Hematopoietic multipotent progenitor cell treated with erythropoietin and hydrocortisone succinate and interleukin-3 and kit ligand, for 6 days (in vitro differentiated cells): ENCODE data around the gene C2CD4A.
"Not testable (repeated sequence)": the region's sequence is repeated elsewhere in the genome, so short reads cannot be mapped to it uniquely, and the experiment has no call there.

Experiments
- DNase-seq: peaks from one replicate; pipeline ENCODE4 v3.0.0-alpha.2; 2015

C2CD4A gene, protein sequence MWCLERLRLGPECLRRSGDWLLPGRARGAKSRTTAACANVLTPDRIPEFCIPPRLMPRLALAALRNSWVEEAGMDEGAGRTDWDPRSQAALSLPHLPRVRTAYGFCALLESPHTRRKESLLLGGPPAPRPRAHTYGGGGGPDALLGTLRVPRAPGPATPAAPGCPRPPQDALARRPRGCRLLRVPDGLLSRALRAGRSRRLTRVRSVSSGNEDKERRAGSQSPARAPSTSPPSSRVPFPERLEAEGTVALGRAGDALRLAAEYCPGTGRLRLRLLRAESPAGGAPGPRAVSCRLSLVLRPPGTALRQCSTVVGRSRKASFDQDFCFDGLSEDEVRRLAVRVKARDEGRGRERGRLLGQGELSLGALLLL

DNA sequence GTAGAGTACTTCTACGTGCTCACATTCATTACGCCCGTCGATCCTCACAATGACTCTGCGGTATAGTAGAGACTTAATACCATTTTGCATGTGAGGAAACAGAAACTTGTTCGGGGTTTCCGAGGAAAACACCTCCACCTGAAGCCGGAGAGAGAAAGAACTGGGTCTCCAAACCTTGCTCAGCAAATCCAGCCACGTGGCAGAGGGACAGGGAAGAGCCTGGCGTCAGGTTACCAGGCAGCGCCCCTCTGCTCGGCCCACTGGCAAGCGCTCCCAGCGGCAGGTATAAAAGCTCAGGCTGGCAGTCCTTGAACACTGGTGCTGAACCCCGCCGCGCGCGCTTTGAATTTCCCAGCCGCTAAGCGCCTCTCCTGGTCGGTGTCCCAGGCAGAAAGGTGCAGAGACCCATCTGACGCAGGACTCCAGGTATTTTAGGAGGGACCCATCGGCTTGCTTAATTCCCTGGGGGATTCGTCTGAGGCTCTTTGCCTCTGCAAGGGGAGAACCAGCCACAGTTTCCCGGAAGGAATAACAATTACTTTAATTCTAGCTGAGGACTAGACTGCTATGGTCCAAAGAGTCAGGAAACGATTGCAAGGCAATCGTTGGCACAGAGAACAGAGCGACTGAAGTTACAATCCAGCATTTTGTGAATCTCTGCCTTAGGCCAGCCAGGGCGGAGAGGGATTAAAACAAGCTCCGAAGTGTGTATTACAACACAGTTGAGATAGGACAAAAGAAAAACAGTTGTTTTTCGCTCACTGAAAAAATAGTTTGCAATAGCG is at the start of gene C2CD4A:
TSS of gene C2CD4A (plus strand) at position 315 of the 785 bp plus-strand sequence. CDS start 637 bp downstream, outside the sequence.
- DNase-seq: peak; percentile 73

DNA sequence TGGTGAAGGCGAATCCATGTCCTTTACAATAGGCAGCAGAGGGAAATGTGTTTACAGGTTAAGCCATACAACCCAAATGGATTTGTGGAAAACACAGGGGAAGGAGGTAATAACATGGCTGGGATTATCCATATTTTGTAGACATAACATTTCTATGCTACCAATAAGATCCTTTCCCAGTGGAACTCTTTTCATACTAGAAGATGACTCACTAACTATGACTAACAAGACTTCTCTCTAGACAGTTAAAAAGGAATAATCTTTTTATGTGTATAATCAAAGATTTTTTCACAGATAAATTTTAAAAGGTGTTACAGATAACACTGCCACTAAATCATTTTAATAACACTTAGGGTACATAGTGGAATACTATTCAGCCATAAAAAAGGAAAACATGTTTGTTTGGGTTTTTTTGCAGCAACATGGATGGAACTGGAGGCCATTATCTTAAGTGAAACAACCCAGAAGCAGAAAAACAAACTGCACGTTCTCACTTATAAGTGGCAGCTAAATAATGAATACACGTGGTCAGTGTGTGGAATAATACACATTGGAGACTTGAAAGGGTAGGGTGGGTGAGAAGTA is 46.1 kb upstream of the C2CD4A start:
- no peak for DNase-seq

DNA sequence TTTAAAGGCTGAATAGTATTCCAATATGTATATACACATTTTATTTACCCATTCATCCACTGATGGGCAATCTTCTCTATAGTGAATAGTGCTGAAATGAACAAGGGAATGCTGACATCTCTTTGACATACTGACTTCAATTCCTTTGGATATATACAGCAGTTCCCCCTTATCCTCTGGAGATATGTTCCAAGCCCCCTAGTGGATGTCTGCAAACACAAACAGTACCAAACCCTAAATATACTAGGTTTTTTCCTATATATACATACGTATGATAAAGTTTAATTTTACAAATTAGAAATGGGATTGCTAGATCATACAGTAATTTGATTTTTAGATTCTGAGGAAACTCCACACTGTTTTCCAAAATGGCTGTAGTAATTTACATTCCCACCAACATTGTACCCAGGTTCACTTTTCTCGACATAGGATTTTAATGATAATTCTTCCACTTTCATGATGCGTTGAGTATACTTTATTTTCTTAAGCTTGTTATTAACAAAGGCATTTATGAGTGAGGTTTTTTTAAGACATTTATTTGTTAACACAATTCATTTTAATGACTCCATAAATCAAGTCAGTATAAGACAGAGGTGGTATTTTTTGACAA is 44.7 kb upstream of the C2CD4A start:
- peak; percentile 49 for DNase-seq

DNA sequence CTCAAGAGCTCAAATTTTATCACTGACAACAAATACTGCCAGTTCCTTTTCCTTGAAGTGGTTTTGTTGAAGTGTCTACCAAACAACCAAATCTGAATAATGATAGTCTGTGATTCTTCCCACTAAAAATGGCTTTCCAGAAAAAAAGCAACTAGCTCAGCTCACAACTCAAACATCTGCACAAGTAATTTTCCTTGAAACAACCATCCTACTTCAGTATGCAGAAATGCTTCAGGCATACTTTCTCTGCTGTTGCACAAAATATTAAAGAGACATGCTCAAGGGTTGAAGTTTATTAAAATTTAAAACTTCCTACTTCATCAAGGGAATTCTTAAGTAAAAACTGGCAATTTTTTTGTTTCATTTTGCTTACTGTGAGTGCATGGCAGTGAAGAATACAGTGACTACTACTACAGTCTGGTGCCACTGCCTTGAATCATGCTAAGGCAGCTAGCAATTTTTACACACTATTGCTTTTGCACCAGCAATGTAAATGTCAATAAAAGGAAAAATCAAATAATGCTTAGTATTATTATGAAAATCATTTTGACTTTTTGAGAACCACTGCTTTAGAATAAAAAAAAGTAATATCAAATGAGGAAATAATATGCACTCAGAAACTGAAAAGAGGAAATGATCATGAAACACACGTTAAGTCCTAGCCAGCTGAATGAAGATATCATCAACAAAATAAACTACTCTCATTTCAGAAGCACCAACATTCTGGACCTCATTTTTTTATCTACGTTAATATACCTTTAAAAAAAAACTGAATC is 40.1 kb upstream of the C2CD4A start:
- DNase-seq: peak; percentile 31

DNA sequence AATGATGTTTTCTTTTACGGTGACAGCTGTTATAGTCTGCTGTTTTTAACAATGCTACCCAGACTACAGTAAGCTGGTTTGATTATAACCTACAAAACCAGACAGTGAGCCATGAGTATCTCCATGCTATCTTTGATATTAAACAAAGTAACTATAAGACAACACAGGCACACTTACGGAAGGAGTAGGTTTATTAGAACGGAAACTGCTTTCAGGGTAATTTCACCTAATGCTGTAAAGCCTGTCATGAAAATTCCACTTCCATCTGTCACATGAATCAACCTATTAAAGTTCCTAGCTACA is 39.6 kb upstream of the C2CD4A start:
- no peak for DNase-seq

DNA sequence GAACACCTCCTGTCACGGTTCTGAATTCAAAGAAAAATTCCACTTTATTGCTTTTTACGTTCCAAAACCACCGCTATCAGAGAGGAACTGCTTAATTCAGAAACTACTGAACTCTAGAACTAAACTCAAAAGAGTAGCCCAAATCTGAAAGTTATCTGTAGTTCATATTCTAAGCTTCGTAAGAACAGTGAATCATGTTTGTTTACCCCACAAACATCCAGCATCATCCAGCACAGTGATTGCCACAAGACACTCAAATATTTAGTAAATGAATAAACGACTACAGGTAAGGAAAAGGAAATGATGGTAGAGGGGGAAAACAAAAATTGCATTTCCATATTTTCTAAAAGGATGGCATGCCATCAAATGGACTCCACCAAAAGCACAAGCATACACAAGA is 38.9 kb upstream of the C2CD4A start:
- no peak for DNase-seq

DNA sequence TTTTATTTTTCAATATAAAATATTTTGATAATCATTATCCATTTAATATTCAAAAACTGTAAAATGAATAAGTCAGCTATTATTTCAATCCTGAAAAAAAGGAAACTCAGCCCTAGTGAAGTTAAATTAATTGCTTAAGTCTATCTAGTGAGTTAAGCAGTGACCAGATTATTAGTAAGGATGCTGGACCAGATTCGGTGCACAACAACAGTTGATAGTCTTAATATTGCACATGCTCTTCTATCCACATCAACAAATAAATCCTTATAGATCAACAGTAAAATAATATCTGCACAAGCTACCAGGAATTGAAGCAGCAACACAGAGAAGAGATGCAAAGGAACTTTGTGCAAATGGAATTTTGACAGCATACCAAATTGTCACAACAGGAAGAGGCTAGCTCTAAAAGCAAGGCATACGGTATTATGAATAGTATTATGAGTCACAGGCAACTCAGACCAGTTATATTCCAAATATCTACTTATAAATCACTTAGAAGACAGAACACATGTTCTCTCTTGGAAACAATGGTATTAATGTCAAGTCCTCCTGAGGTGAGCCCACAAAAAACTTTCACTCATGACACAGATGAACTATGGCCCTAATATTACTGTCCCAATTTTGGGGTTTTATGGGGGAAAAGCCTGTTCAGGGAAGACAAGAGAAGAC is 31.4 kb upstream of the C2CD4A start:
- DNase-seq: no peak

DNA sequence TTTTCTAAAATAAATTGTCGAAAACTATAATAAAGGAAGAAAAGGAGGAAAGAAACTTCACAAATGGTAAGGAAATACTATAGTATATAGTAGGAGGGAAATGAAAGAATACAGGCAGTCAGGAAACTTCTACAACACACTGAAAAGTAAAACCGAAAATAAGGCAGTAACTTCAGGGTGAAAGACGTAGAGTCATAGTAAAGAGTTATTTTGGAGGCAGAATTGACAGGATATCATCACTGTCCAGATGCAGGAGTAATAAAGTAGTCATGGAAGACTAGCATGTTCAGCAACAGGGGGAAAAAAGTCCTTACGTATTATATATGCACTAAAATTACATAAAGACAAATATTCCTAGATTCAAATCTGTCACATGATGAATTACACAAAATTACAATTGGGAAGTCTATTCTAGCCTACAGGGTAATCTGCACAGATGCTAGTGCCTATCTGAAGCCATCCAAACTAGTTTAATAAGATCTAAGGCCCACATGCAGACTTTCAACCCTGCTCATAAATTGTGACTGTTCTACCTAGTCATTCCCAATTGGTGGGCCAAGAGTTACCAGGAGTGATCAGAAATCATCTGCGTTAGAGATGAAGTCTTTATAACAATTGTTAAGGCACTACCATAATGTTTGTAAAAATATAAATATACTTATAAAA is 20.6 kb upstream of the C2CD4A start:
- DNase-seq: peak; percentile 12

DNA sequence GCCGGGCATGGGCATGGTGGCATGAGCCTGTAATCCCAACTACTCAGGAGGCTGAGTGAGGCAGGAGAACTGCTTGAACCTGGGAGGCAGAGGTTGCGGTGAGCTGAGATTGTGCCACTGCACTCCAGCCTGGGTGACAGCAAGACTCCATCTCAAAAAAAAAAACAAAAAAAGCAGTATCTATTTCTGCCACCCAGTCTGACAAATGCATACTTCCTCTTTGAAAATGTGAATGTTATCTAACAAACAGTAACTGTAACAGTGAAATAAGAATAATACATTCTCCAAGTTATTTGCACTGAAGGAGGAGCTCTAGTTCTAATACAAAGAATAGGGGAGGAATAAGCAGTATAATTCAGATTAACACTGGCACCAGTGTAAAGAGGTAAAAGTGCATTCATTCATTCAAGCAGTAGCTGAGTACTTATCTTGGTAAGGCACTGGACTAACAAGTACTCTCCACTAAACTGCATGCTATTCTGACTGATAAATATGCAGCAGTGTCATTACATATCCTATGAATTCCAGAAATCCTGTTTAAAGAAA is 19.4 kb upstream of the C2CD4A start:
- peak; percentile 64 for DNase-seq

DNA sequence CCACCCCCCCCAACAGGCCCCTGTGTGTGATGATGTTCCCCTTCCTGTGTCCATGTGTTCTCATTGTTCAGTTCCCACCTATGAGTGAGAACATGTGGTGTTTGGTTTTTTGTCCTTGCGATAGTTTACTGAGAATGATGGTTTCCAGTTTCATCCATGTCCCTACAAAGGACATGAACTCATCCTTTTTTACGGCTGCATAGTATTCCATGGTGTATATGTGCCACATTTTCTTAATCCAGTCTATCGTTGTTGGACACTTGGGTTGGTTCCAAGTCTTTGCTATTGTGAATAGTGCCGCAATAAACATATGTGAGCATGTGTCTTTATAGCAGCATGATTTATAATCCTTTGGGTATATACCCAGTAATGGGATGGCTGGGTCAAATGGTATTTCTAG is 18.5 kb upstream of the C2CD4A start:
- DNase-seq: not testable (repeated sequence)

DNA sequence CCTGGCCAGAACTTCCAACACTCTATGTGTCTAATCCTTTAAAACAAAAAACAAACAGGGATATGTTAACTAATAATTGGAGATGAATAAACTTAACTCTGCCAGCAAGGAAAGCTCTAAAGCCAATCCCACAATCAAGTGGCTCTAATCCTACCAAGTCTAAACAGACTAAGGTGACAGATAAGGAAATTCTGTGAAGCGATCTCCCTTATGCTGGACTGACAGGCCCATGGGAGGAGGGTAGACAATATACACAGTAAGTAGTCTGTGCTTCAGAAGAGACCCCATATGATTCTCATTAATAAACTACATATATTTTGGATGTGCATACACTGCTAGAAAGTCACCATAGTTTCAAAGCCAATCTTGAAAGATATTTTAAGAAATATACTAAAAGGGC is 16.7 kb upstream of the C2CD4A start:
- peak; percentile 59 for DNase-seq

DNA sequence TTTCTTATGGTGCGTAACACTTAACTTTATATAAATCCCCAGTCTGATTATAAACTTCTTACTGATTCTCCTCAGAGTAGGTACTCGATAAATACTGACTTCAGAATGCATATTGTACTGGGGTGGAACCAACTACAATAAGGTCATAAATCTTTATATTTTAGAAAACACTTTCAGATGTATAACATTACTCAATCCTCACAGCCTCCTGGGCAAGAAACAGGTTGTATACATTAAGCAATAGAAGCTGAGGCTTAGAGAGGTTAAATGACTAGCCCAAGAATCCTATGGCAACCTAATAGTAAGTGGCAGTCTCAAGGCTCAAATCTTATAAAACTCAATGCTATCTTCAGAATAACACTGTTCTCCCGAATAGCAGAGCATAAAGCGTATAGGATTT is 15.6 kb upstream of the C2CD4A start:
- no peak for DNase-seq

DNA sequence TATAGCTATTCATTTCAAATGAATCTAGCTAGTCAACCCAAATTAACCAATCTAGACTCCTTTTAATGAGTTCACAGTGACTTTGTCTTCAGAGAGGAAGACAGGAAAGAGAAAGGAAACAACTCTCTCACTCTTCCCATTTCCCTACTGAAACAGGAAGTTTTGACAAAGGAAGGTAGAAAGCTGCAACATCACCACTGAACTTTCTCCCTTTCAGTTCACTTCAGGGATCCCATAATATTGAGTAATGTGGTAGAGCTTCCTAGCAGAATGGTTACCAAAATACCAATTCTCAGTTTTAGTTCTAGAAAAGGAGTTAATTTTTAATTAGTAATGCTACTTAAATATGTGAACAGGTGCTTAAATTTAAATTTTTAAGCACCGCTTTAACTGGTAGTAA is 14.1 kb upstream of the C2CD4A start:
- no peak for DNase-seq

DNA sequence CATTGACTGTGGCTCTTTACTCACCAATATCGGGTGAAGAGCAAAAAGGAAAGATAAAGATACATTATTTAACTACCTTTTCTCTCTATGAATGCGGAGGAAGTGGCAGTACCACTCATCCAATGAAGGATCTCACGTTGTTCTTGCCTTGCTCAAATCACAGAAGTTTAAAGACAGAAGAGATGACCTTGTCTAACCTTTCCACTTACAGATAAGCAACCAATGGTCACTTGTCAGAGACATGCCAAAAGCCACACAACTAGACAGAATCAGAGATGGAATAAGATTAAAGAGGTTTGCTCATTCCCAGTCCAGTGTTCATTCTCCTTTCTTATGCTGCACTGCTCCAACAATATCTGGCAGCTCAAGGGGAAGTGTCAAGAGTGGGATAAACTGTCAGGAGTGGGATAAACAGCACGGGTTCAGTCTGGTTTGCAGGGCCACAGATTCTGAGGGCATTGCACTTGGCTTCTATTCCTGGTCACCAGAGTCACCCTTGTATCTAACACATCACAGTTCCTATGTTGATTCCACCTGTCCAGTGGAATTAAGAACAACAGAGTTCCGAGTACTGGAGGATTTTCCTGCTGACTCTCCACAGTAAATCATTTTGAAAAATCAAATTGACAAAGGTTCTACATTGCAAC is 13.2 kb upstream of the C2CD4A start:
- DNase-seq: no peak

DNA sequence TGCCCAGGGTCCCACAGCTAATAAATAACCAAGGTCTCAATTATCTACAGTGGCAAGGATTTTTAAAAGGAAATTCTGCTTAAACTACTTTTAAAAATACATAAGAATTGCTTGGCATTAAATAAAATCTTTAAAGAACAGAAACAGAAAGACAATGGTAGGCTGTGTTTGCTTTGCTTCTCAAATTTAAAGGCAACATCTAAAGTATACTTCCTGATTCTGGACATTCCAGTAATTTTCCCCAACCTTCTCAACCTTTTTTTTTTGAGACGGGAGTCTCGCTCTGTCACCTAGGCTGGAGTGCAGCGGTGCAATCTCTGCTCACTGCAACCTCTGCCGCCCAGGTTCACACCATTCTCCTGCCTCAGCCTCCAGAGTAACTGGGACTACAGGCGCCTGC is 11.8 kb upstream of the C2CD4A start:
- DNase-seq: no peak

DNA sequence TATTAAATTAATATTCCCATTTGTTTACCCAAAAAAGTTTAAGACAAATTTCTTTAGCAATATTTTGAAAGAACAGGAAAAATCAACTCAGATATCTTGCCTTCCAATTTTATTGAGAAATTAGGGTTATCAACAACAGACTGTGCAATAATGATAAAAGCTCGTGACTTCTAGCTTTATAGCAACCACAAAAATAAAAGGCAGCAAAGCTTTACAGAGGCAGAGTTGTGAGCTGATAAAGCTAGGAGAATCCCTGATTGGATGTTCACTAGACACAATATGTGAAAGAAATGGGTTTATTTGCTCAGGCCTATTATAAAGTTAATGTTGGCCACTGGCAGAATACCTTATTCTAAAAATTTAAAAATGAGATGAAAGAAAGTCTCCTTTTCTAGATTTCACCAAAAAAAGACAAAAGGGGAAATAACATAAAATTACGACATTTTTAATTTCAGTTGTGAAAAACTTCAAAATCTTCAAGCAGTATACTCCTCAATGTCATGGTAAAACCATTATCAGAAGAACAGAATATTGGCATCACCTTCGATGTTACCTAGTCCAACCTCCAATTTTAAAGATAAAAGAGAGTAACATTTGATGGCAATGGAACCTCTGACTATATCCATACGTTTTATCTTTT is 9.3 kb upstream of the C2CD4A start:
- peak; percentile 79 for DNase-seq

DNA sequence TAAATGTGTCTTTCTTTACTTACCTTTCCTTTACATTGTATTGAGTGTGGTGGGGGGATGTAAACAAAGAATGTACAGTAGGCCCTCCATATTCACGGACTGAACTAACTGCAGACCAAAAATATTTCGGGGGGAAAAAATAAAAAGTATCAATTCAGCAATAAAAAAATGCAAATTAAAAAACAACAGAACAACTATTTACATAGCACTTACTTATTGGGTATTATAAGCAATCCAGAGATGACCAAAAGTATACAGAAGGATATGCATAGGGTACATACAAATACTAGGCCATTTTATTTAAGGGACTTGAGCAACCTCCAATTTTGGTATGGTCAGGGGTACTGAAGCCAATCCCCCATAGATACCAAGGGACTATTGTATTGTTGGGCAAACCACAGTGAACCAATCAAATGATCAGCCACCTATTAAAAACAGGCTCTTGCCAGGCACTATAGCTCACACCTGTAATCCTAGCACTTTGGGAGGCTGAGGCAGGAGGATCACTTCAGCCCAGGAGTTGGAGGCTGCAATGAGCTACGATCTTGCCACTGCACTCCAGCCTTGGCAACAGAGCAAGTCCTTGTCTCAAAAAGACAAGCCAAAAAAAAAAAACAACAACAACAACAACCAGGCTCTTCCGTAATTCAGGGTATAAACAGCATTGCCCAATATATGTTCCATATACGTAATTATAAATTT is 8.3 kb upstream of the C2CD4A start:
- DNase-seq: no peak

DNA sequence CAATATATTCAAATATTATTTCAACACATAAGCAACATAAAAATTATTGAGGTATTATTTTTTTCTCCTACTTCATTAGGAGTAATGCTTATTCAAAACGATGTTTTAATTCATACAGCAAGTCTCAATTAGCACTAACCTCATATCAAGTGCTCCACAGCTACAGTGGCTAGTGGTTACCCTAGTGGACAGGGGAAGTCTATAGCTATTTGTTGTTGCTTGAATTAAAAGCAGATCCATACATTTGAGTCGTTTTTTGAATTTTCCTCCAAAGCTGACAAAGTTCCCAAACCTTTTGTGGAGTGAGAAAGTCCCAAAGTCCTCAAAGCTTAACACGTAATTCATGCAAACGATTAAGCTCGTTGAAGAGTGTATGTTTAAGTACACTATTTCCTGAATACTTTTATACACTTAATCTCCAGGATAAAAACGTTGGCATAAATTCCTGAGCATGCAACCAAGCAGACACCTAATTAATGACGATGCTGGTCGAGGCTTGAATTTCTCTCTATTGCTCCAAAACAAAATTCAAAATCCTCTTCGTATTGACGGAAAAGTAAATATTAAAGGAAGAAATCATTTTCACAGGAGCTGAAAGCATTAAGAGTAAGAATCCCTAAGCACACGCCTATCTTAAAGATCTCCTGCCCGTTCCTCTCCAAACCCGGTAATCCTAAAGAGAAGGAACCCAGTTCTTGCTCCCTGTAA is 7.5 kb upstream of the C2CD4A start:
- DNase-seq: peak; percentile 63

DNA sequence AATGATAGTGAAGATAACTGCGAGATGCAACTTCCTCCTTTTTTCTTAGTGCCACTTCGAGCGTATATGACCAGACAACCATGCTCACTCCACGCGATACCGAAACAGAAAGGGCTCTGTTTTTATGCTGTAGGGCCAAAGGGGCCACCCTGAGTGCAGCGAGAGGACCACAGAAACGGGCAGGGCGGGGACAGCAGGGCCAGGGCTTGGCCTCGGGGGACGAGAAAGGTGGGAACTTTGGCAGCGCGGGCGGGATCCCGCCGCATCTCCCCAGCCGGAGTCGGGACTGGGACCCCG is 7.0 kb upstream of the C2CD4A start:
- peak; percentile 81 for DNase-seq
